Right ventricle myocardium inferior (tissue), 1 donor: ENCODE data around the gene MYOCOS. TPM values are rescaled to one million over a fixed set of nuclear protein-coding genes. Genes with fewer than 3 reads are reported as not detected.
"Not testable (repeated sequence)": the region's sequence is repeated elsewhere in the genome, so short reads cannot be mapped to it uniquely, and the experiment has no call there.

Experiments used
- ATAC-seq: fragments of 200-7000 bp; cut with Tn5 transposase; one replicate; pipeline ENCODE4 v1.9.1; 2020; ENCODE audit warnings: mild to moderate bottlenecking, moderate library complexity
- DNase-seq: peaks from one replicate; pipeline ENCODE4 v3.0.0; 2021; ENCODE audit errors: missing footprints
- intact Hi-C: fragments of 100-400 bp; cut with DNase I; formaldehyde crosslinking; loops from one replicate; pipeline ENCODE4 v1.11.0; 2022
- long read RNA-seq: library from polyadenylated mRNA; unstranded; transcript quantifications from one replicate; pipeline ENCODE4 v2.0.0, GENCODE V29; 2021
- total RNA-seq: library from RNA; stranded (reverse); fragmentation: NEBNext Ultra II Directional; extraction: Animal tissue kit (Norgen Biotek cat#: 25700); gene quantifications from one replicate; pipeline ENCODE4 v1.2.1, GENCODE V29; 2021
- donor health status: DM: no; HTN: yes; CAD: no; lungs with severe emphysema.

MYOCOS gene
- total RNA-seq = not detected
- long read RNA-seq = 0 reads

- DNase-seq = no peak
- ATAC-seq = no peak
- intact Hi-C loops = no loop called here
Measured at GRCh38 chr1:171622152-171622462, at the start of gene MYOCOS. TSS of gene MYOCOS (plus strand) at chr1:171622243. CDS start at chr1:171623884, 1,641 bp downstream.

GRCh38 chr1:171576144-171576543 is 45.9 kb upstream of the MYOCOS start:
- intact Hi-C loops = no loop called here
- ATAC-seq = no peak

GRCh38 chr1:171581226-171581625 is 40.8 kb upstream of the MYOCOS start:
- DNase-seq (no peak), ATAC-seq (no peak)
- intact Hi-C loops = loop anchor here (10.0 kb wide), 1 partner anchor 46 kb away; no protein-coding TSS in a partner anchor

More at GRCh38 chr1:171576144-171576543, 45.9 kb upstream of the MYOCOS start:
- DNase-seq = no peak

GRCh38 chr1:171581766-171582165 is 40.3 kb upstream of the MYOCOS start:
- intact Hi-C loops = loop anchor here (10.0 kb wide), 1 partner anchor 47 kb away; no protein-coding TSS in a partner anchor
- DNase-seq (no peak), ATAC-seq (no peak)

GRCh38 chr1:171582589-171582988 is 39.5 kb upstream of the MYOCOS start:
- intact Hi-C loops = loop anchor here (10.0 kb wide), 1 partner anchor 48 kb away; no protein-coding TSS in a partner anchor
- DNase-seq (no peak), ATAC-seq (no peak)

- intact Hi-C loops = loop anchor here (10.0 kb wide), 1 partner anchor 49 kb away; no protein-coding TSS in a partner anchor
Measured at GRCh38 chr1:171583591-171584201, 38.3 kb upstream of the MYOCOS start.

GRCh38 chr1:171585715-171586114 is 36.3 kb upstream of the MYOCOS start:
- ATAC-seq = no peak
- intact Hi-C loops = loop anchor here (10.0 kb wide), 1 partner anchor 51 kb away; no protein-coding TSS in a partner anchor
- DNase-seq = no peak

More at GRCh38 chr1:171583591-171584201, 38.3 kb upstream of the MYOCOS start:
- no peak for ATAC-seq
- no peak for DNase-seq

GRCh38 chr1:171588230-171588629 is 33.8 kb upstream of the MYOCOS start:
- intact Hi-C loops = loop anchor here (10.0 kb wide), 1 partner anchor 53 kb away; no protein-coding TSS in a partner anchor
- no peak for ATAC-seq

GRCh38 chr1:171590022-171590421 is 32.0 kb upstream of the MYOCOS start:
- DNase-seq = no peak
- ATAC-seq = no peak
- intact Hi-C loops = no loop called here

More at GRCh38 chr1:171588230-171588629, 33.8 kb upstream of the MYOCOS start:
- no peak for DNase-seq

GRCh38 chr1:171595324-171595723 is 26.7 kb upstream of the MYOCOS start:
- intact Hi-C loops = no loop called here
- DNase-seq = no peak
- no peak for ATAC-seq

GRCh38 chr1:171596119-171596518 is 25.9 kb upstream of the MYOCOS start:
- intact Hi-C loops = no loop called here
- DNase-seq (no peak), ATAC-seq (no peak)

GRCh38 chr1:171596705-171597104 is 25.3 kb upstream of the MYOCOS start:
- DNase-seq (no peak), ATAC-seq (no peak)
- intact Hi-C loops = no loop called here

GRCh38 chr1:171597203-171597602 is 24.8 kb upstream of the MYOCOS start:
- intact Hi-C loops = no loop called here
- DNase-seq (no peak), ATAC-seq (no peak)

GRCh38 chr1:171600310-171600709 is 21.7 kb upstream of the MYOCOS start:
- intact Hi-C loops, ATAC-seq, DNase-seq: not testable (repeated sequence)

GRCh38 chr1:171600862-171601261 is 21.2 kb upstream of the MYOCOS start:
- ATAC-seq = no peak
- no peak for DNase-seq
- intact Hi-C loops = no loop called here

- ATAC-seq, intact Hi-C loops, DNase-seq: not testable (repeated sequence)
Measured at GRCh38 chr1:171603042-171603441, 19.0 kb upstream of the MYOCOS start.

- intact Hi-C loops = no loop called here
- no peak for DNase-seq
- no peak for ATAC-seq
Measured at GRCh38 chr1:171606402-171606941, 15.6 kb upstream of the MYOCOS start.

- ATAC-seq (no peak), DNase-seq (no peak)
- intact Hi-C loops = no loop called here
Measured at GRCh38 chr1:171610385-171610784, 11.7 kb upstream of the MYOCOS start.

GRCh38 chr1:171611306-171611705 is 10.7 kb upstream of the MYOCOS start:
- DNase-seq (no peak), ATAC-seq (no peak)
- intact Hi-C loops = no loop called here

GRCh38 chr1:171613282-171613681 is 8.8 kb upstream of the MYOCOS start:
- ATAC-seq (no peak), DNase-seq (no peak)
- intact Hi-C loops = no loop called here
